Activated CD4-positive, alpha-beta T cell treated with anti-CD3 and anti-CD28 coated beads for 24 hours (primary cell): ENCODE measurements around the gene RSAD1.

Source experiments
- DNase-seq, 2 donors: peaks; one replicate each; pipeline ENCODE4 v3.0.0-alpha.2; 2020; ENCODE audit warnings: low read depth in 2 of 2

RSAD1 gene

GRCh38 chr17:50518384-50519023 is 39.8 kb downstream of the RSAD1 start:
- DNase-seq: no peak

GRCh38 chr17:50519141-50519834 is 40.6 kb downstream of the RSAD1 start:
- no peak for DNase-seq

GRCh38 chr17:50520483-50520882 is 41.8 kb downstream of the RSAD1 start:
- no peak for DNase-seq

GRCh38 chr17:50521514-50521913 is 42.9 kb downstream of the RSAD1 start:
- DNase-seq: no peak

- DNase-seq: no peak
Measured at GRCh38 chr17:50522766-50523165, 44.1 kb downstream of the RSAD1 start.

GRCh38 chr17:50523208-50523607 is 44.5 kb downstream of the RSAD1 start:
- no peak for DNase-seq

GRCh38 chr17:50524838-50525237 is 46.2 kb downstream of the RSAD1 start:
- DNase-seq: no peak

GRCh38 chr17:50527155-50527762 is 48.6 kb downstream of the RSAD1 start:
- DNase-seq: no peak

GRCh38 chr17:50527949-50528474 is 49.4 kb downstream of the RSAD1 start:
- DNase-seq: no peak

- DNase-seq: no peak
Measured at GRCh38 chr17:50529849-50530248, 51.2 kb downstream of the RSAD1 start.

GRCh38 chr17:50531428-50532025 is 52.9 kb downstream of the RSAD1 start:
- DNase-seq: no peak

- DNase-seq: no peak
Measured at GRCh38 chr17:50532452-50533024, 53.9 kb downstream of the RSAD1 start, which contains the start of gene EPN3. Gene EPN3 (plus strand): TSS chr17:50532735. CDS start chr17:50536557, 3,822 bp downstream.

GRCh38 chr17:50533185-50533584 is 54.5 kb downstream of the RSAD1 start:
- no peak for DNase-seq

- DNase-seq: no peak
Measured at GRCh38 chr17:50533720-50534148, 55.1 kb downstream of the RSAD1 start.

- DNase-seq: no peak
Measured at GRCh38 chr17:50534222-50534978, 55.7 kb downstream of the RSAD1 start.

GRCh38 chr17:50534979-50535326 is 56.3 kb downstream of the RSAD1 start:
- DNase-seq: no peak

- DNase-seq: no peak
Measured at GRCh38 chr17:50535407-50535806, 56.7 kb downstream of the RSAD1 start.
